RKO (cell line): ENCODE data around the gene THOP1.
"Not testable (repeated sequence)": the region's sequence is repeated elsewhere in the genome, so short reads cannot be mapped to it uniquely, and the experiment has no call there.

Source experiments
- DNase-seq: peaks from one replicate; pipeline ENCODE4 v3.0.0-alpha.2; 2016; ENCODE audit warnings: low spot score

The THOP1 gene

GRCh38 chr19:2782936-2783780 is 2.1 kb upstream of the THOP1 start, which contains the start of gene SGTA:
SGTA (minus strand) TSS chr19:2783273; CDS start chr19:2769068, 14,205 bp downstream.
- peak; percentile 100 for DNase-seq

- no peak for DNase-seq
Observed at GRCh38 chr19:2783781-2784145, 1.5 kb upstream of the THOP1 start.

DNA sequence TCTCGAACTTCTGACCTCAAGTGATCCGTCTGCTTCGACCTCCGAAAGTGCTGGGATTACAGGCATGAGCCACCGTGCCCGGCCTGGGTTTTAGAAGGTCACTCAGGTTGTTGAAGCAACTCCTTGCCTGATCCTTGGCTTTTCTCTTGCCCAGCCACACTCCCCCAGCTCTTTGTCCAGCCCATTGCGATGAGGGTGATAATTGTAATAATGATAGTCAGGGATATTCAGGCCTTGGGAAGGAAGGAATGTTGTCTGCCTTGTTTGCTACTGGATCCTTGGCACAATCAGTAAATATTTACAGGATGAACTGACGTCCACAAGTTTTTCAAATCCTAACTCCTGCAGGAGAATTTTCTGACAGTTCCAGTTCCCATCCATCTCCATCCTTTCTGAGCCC is 1.8 kb downstream of the THOP1 start:
- no peak for DNase-seq

DNA sequence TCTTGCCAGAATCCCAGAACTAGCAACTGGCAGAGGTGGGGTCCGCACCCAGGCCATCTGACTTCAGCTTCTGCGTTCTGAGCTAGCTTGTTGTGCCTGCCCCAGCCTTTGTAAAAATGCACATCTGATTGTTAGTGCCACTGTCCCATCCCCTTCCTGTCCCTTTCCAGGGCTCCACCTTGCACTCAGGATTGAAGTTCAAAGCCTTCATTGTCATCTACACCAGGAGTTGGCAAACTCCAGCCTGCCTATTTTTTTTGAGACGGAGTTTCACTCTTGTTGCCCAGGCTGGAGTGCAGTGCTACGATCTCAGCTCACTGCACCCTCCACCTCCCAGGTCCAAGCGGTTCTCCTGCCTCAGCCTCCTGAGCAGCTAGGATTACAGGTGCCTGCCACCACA is 2.9 kb downstream of the THOP1 start:
- no peak for DNase-seq

DNA sequence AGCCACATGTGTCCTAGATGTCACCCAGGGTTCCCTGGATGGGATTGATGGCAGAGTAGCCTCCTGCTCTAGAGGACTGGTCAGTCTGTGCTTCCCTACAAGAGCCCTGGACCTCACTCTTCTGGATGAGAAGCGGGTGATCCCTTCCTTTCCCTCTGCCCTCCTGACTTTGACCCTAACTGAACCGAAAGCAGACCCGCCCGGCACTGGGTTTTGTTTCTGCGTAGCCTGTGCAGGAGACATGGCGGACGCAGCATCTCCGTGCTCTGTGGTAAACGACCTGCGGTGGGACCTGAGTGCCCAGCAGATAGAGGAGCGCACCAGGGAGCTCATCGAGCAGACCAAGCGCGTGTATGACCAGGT is 4.9 kb downstream of the THOP1 start:
- DNase-seq: no peak

- no peak for DNase-seq
Observed at GRCh38 chr19:2790557-2791271, 5.4 kb downstream of the THOP1 start.

DNA sequence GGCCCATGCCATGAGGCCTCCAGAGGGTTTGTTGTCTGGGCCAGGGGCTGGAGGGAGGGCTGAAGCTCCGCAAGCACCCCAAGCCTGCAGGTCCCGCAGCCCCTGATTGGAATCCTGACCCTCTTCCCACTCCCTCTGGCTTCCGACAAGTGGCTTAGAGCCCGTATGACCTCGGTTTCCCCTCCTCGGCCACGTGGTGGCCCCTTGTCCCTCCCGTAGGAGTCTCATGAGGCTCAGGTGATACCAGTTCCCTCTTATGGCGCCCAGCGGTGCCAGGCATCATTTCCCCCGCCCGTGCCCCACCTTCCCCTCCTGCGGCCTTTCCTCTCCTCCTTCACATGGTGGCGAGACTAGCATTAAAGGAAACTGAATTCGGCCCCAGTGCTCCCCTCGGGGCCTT is 6.1 kb downstream of the THOP1 start:
- no peak for DNase-seq

- no peak for DNase-seq
Observed at GRCh38 chr19:2791876-2792275, 6.6 kb downstream of the THOP1 start.

DNA sequence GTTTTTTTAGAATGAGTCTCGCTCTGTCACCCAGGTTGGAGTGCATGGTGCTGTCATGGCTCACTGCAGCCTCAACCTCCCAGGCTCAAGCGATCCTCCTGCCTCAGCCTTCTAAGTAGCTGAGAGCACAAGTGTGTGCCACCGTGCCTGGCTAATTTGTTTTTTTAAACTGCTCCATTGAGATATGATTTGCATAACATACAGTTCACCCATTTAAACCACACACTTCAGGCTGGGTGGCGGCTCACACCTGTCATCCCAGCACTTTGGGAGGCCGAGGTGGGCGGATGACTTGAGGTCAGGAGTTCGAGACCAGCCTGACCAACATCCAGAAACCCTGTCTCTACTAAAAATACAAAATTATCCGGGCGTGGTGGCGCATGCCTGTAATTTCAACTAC is 7.4 kb downstream of the THOP1 start:
- DNase-seq: not testable (repeated sequence)

DNA sequence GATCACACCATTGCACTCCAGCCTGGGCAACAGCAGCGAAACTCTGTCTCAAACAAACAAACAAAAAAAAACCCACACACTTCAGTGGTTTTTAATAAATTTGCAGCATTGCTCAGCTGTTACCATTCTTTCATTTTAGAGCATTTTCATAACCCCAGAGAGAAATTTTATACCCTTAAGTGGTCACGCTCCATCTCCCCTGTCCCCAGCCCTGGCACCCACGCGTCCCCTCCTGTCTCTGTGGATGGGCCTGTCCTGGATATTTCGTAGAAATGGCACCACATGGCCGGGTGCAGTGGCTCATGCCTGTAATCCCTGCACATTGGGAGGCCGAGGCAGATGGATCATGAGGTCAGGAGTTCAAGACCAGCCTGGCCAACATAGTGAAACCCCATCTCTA is 7.8 kb downstream of the THOP1 start:
- no peak for DNase-seq

- DNase-seq: no peak
Observed at GRCh38 chr19:2793577-2793976, 8.3 kb downstream of the THOP1 start.

DNA sequence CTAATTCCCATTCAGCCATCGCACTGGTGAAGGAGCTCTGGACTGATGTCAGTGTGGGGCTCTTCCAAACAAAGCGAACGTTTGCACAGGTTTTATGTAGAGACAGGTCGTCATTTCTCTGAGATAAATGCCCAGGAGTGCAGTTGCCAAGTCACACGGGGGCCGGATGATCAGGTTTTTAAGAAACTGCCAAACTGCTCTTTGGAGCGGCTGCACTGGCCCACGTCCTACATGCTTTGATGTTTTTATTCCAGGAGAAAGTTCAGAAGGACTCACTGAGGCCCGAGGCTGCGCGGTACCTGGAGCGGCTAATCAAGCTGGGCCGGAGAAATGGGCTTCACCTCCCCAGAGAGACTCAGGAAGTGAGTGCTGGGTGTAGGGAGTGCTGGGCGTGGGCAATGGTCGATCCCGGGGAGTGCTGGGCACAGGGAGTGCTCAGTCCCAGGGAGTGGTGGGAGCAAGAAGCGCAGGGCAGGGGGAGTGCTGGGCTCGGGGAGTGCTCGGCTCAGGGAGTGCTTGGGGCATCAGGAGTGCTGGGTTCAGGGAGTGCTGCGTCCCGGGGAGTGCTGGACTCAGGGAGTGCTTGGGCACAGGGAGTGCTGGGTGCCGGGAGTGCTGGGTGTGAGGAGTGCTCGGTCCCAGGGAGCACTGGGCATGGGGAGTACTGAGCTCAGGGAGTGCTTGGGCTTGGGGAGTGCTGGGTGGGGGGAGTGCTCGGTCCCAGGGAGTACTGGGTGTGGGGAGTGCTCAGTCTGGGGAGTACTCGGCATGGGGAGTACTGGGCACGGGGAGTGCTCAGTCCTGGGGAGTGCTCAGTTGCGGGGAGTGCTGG is 10.7 kb downstream of the THOP1 start:
- no peak for DNase-seq

- no peak for DNase-seq
Observed at GRCh38 chr19:2796659-2797266, 11.5 kb downstream of the THOP1 start.

DNA sequence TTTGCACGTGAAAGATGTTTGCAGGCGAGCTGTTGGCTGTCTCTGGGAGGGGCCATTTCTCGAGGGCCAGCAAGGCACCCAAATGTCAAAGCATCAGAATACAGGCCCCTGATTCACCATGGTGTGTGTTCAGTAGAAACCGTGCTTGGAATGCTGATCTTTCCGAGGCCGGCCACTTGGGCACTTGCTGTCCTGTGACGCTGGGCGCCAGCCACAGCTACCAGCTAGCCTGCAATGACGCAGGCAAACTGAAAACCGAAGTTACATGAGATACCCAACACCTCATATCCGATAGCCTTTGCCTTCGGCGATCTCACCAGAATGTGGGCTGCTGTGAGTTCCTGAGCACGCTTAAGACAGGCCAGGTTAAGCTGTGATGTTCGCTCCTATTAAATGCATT is 12.0 kb downstream of the THOP1 start:
- no peak for DNase-seq

DNA sequence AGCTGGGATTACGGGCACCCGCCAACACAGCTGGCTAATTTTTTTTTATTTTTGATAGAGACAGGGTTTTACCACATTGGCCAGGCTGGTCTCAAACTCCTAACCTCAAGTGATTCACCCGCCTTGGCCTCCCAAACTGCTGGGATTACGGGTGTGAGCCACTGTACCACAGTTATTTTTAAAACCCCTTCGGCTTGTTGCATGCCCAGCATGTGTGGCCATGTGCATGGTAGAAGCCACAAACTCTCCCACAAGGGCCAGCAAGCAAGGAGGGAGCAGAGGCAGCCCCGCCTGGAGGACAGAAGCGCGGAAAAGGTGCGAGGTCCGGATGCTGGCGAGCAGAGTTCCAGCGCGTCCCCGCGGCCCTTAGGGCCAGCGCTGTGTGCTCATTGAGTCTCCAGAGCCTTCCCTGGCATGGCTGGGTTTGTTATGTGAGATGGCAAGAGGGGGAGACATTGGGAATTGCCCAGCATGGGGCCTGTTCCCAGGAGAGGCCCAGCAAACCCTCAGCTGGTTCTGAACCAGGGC is 12.9 kb downstream of the THOP1 start:
- no peak for DNase-seq

DNA sequence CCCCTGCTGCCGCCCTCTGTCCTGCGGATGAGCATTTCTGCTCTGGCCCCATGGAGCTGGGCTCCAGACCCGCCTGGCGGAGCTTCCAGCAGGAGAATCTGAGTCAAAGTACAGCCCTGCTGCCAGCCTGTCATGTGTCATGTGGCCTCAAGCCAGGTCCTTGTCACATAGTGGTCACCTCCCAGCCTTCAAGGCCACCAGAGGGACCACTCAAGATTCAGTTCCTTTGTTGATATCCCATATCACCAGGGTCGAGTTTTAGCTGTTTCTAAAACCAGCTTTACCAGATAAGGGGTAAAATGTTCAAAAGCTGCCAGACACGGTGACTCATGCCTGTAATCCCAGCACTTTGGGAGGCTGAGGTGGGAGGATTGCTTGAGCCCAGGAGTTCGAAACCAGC is 13.4 kb downstream of the THOP1 start:
- peak; percentile 46 for DNase-seq

GRCh38 chr19:2799273-2800020 is 14.1 kb downstream of the THOP1 start:
- no peak for DNase-seq

DNA sequence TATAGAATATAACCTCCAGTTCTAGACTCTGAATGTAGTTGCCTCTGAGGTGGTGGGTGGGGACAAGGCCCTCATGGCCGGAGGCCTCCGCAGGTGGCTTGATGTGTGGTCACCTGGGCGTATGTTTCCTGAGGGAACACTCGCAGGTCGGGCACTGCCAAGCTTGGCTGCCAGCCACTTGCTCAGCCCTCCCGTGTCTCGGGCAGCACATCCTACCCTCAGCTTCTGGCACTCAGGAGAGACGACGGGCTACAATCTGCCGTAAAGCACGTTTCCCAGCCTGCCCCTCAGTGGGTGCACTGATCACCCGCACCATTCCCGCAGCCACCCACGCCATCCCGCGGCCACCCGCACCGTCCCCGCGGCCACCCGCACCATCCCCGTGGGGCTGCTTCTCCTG is 15.2 kb downstream of the THOP1 start:
- no peak for DNase-seq

- no peak for DNase-seq
Observed at GRCh38 chr19:2802826-2803225, 17.5 kb downstream of the THOP1 start.

DNA sequence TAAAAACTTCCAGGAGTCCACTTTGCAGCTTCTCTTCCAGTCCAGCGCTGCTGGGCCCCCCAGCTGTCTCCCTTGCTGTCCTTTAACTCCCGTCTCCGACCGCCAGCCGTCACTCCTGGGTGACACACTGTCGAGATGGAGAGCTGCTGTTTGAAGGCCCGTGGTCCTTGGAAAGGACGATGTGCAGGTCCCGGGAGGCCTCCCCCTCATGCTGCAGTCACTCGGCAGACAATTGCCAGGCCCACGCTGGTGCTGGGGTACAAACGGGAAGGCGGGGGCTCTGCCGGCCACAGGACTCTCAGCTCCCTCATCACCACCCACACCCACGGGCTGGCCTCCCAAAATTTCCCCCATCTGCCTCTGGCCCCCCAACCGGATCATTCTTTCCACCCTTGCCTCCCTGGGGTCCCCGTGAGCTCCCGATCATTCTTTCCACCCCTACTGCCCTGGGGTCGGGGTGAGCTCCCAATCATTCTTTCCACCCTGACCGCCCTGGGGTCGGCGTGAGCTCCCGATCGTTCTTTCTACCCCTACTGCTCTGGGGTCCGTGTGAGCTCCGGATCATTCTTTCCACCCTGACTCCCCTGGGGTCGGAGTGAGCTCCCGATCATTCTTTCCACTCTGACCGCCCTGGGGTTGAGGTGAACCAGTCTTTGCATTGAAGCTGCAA is 18.3 kb downstream of the THOP1 start:
- DNase-seq: no peak
